ENCODE data around the gene TMEM52.

TMEM52 gene

DNA sequence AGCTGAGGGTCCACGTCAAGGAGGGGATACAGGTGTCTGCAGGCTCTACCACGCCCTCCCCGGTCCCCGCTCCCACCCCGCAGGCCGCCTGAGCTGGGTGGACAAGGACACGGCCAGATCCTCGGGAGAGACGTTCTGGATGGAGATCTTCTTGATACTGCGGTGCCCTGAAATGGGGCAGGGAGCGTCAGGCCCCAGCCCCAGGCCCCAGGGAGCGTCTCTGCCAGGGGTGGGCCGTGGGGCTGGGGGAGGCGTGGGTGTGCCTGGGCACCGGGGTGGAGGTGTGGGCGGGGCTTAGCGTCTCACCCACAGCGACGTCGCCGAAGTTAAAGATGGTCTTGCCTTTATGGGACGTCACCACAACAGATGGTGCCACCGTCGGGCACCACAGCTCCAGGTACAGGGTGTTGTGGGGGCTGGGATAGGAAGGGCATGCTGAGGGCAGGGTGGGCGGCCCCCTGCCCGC lies 7.3 kb upstream of the TMEM52 start:
- DNase-seq: no peak

DNA sequence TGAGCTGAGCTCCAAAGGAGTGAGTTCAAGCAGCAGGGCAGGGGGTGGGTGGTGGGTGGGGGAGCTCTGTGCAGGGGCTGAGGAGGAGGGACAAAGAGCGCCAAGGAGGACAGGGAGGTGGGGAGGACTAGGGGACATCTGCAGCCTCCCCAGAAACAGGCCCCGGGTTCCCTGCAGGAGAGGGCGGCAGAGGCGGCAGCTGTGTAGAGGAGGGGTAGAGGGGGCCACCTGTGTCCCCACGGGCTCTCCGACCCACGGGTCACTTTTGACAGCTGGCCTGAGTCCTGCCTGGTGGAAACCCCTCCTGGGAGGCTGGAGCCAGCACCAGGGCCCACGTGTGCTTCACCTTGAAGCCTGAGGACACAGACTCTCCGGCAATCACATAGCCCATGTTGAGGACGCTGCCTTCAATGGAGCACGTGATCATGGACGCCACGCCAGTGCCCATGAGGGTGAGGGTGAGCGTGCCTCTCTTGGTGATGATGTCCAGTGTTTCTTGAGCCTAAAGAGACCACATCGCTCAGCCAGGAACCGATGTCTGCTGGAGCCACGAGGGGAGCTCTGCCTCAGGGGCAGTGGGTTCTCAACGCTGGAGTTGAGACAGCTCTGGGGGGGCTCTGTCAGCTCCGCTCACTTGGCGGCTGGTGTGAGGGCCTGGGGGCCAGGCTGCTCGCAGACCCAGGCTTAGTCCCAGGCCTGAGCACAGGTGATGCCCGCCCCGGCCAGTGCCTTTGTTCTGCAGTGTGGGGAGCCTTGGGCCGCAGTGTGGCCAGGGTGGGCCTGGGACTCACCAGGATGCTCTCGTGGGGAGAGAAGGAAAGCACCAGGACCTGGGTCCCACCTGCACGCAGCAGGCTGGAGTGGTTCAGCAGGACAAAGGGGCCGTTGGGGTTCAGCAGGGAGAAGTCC lies 6.6 kb upstream of the TMEM52 start:
- DNase-seq: no peak

DNA sequence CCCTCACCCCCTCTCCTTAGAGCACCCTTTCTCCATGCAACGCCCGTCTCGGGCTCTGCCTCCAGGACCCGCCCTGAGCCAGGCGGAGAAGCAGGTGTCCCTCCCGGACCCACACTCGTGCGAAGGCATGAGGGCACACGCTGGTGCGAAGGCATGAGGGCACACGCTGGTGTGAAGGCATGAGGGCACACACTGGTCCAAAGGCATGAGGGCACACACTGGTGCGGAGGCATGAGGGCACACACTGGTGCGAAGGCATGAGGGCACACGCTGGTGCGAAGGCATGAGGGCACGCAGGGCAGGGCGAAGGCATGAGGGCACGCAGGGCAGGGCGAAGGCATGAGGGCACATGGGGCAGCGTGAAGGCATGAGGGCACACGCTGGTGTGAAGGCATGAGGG lies 5.8 kb upstream of the TMEM52 start:
- no peak for DNase-seq

DNA sequence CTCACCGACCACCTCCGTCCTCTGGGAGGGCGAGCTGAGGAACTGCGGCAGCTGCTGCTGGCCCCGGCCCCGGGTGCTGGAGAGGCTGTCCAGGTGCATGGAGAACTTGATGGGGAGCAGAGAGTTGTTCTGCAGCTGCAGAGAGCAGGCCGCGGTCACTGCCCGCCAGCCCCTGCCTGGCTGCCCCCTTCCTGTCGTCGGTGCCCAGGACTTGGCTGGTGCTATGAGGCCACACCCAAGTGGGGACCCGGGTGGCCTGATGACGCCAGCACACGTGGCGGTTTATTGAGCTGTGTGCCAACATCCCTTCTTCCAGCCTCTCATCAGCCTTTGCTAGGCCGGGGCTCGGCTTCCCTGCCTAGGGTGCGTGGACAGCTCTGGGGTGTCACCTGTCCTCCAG lies 5.3 kb upstream of the TMEM52 start:
- DNase-seq: no peak

DNA sequence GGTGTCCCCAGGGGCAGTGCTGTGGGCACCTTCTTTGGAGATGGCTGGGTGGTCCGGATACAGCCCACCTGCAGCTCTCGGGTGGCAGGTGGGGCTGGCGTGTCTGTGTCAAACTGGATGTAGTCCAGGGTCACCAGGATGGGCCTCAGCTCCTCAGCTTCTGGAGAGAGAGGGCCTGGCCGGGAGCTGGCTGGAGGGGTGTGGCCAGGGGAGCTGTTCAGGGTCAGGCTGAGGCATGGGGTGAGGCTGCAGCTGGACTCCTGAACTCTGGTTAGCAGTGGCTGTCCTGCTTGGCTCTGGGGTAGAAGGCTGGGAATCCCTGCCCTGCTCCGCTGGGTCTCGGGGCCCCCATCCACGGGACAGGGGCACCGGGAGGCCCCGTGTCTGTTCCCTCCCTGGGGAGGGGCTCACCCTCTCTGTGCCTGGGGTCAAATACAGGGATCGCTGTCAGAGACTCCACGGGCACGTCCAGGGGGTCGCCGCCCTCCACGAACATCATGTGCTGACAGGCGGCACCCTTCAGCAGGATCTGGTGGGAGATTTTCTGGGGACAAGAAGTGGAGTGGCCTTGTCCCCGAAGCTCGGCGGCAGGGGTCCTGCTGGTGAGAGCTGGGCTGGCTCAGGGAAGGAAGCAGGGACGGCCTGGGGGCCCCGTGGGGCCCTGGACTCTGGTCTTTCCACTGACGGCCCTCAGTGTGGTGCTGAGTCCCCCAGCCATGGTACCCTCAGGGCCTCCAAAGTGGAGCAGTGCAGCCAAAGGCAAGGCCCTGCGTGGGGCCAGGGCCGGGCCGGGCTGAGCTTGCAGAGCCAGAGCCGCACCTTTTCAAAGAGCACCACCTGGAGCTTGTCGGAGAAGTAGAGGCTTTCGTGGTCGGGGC lies 4.1 kb upstream of the TMEM52 start:
- no peak for DNase-seq

DNA sequence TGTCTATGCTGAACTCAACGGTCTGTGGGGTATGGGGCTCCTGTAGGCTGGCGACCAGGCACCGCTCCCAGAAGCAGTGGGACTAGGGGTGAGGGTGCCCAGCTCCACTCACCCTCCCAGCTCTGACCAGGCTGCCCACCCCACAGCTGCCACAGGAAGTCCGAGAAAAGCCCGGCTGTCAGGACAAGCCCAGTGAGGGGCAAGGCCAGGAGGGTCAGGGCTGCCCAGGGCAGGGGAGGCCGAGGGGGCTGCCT lies 3.5 kb upstream of the TMEM52 start:
- no peak for DNase-seq

DNA sequence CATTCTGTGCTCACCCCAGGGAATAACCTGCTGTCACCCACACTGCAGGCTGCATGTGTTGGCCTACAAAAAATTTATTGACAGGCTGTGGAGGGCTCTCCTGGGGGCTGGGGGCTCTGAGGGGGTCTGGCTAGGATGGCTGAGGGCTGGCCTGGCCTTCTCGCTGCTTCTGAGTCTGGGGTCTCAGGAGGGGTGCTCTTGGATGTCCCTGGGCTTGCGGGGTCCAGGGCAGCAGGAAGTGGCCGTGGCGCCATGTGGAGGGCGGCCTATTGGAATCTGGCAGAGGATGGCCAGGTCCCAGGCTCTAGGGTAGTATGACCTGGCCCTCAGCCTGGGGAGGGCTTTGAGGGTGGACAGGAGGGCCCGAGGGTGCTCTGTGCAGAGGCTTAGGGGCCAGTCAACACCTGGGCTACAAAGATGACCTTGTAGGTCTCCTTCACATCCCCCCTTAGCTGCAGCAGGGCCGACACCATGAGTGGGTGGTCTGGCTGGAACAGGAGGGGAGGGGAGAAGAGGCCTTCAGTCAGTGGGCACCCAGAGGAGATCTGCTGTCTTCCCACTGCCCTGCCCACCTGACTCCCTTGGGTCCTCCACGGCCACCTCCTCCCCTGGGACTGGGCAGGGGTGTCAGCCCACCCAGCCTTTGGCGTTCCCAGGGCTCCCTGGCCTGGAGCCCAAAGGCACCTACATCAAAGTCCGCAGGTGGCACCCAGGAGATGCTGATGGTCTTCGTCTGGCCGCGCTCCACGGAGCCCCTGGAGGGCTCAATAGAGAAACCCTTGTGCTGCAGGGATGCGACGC lies 3.0 kb upstream of the TMEM52 start:
- no peak for DNase-seq

DNA sequence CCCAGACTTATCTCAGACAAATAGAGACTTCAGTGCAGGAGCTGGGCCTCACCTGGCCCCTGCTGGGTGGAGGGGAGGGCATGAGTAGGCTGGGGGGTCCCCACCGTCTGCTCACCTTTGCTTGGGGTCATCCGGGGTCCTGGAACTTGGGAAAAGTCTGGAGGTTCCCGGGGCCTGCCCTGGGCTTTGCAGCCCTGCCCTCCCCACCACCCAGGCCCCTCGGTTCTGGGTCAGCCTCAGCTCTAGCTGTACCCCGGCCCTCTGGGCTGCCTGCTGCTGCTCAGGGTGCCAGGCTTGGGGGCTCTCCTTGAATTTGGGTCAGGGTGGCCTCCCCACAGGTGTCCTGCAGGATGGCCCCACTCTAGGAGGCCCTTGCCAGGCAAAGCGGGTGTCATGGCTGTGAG lies 2.4 kb upstream of the TMEM52 start:
- DNase-seq: no peak

DNA sequence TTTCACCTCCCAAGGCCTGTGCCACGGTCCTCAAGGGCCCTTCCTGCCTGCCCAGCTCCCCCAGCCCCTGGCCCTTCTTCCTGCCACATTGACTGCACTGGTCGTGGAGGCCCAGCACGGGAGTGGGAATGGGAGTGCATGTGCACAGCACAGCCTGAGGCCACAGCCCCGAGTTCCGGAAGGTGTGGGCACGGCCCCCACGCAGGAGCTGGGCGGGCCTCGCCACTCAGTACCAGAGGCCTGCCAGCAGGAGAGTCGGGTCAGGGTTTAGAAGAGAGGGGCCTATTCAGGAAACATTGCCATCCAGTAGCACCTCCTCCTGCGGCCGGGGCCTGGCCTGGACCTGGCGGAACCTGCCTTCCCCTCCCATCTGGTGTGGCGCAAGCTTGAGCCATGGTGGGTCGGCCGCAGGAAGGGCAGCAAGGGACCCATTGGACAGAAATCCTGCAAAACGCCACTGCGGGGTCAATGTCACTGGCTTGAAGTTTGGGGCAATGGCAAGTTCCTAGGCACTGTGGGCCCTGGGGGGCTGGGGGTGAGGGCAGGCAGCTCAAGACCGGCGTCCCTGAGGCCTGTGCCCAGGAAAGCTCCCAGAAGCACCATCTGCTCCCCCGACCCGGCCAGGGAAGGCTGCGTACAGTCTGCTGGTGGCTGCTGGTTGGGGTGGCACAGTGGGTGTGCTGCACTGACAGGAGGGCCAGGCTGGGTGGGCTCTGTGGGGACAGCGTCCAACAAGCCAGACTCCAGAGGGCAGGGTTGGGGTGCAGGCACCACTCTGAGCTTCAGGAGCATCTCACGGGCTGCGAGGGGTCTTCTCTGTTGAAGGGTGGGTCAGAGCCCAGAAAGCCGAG lies 1.8 kb upstream of the TMEM52 start:
- DNase-seq: no peak

DNA sequence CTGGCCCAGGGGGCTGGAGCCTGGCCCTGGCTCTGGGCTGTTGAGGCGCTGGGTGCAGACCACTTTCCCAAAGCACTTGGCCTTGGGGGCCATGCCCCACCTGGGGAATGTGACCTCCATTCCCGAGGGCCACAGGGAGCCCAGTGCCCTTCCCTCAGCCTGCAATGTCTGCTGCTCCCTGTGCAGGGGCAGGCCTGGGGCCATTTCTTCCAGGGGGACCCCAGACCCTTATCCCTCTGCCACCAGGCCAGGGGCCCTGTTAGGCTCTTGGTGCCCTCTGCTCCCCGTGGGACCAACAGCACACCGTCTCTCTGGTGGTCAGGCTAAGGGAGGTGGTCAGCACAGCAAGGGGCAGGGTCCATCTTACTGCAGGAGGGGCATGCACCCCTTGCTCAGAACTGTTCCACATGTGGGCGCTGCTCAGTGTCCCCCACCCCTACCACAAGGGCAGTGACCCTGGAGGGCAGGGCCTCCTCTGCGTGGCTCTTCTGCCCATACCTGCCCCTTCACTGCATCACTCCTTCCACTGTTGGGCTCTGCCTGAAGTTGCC lies 1.1 kb upstream of the TMEM52 start:
- no peak for DNase-seq

DNA sequence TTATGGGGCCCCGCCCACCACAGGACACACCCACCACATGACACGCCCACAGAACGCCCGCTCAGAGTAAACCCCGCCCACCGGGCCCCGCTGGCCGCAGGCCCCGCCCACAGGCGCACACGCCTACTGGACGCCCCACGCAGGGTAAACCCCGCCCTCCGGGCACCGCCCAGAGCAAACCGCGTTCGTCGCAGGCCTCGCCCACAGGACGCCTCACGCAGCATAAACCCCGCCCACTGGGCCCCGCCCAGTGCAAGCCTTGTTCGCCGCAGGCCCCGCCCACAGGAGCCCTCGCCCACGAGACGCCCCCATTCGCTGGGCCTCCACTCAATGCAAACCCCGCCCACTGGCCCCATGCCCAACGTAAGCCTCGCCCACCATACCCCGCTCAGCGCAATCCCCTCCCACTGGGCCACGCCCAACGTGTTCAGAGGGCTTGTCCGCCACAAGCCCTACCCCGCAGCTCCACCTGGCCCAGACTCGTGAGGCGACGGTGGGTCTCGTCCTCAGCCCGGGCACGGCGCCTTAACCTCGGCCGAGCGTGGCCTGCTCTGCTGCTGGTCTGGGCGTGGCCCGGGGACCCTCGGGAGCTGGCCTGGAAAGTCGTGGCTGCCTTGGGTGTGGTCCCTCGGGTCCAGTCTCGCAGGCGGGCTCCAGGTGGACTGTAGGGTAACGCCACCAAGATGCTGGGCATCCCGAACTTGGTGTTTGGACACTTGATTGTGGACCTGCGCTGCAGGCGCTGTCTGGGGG lies 401 bp upstream of the TMEM52 start:
- DNase-seq: peak; percentile 87

DNA sequence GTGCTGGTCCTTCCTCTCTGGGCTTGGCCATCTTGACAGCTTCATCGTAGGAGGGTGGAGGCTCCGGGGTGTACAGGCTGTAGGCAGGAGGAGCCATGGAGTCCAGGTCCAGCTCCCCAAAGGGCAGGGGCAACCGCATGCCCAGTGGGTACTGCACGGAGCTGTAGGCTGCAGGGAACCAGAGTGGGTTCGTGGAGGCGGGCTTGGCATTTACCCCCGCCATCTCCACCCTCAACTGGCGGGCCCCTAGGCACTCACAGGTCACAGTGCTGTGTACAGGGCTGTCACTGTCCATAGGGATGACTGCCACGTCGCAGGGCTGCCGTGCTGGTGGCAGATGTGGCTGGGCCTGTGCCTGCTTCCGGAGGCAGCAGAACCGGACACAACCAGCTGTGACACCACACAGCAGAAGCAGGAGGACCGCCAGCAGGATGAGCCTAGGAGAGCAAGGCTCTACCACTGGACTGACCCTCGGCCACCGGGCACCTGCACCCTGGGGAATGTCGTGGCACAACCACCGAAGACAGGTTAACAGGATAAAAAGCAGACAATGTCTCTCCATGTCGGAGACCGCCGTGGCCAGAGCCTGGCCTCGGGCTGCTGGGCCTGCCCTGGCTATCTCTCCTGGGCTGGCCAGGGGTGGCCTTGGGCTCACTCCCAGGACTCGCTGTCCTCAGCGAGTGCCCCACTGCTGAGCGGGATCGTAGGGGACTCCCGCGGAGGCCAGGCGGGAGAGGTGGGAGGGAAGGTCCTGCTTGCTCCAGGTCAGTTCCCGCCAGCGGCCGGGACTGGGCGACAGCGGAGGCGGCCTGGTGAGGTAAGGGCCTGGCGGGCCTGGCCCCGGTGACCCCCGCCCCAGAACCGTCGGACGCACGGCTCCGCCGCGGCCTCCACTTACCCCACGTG lies 831 bp downstream of the TMEM52 start:
- no peak for DNase-seq

DNA sequence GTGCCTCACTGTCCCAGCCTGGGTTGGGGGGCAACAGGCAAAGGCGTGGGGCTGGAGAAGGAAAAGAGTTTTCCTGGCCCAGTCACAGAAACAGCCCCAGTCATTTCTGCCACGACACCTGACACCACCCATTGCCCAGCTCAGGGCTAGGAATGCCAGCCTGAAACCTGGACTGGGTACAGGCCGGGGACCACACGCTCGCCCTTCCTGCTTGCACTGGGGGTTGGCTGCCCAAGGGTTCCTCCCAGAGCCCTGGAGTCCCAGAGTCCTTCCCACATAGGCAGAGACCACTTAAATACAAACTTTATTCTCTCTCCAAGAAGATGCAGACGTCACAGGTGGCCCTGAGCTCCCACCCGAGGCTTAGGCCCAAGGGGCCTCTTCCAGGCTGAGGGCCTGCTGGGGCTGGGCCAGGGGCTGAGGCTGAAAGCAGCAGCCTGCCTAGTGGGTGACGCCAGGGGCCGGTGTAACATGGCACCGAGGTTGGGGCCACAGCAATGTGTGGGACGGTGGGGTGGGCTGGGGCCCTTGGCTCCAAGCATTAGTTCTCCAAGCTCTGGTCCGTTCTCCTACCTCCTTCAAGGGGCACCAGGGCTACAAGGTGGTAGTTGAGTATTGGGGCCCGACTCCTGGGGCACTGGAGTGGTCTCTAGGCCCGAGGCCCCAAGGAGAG lies 1.6 kb downstream of the TMEM52 start:
- no peak for DNase-seq

DNA sequence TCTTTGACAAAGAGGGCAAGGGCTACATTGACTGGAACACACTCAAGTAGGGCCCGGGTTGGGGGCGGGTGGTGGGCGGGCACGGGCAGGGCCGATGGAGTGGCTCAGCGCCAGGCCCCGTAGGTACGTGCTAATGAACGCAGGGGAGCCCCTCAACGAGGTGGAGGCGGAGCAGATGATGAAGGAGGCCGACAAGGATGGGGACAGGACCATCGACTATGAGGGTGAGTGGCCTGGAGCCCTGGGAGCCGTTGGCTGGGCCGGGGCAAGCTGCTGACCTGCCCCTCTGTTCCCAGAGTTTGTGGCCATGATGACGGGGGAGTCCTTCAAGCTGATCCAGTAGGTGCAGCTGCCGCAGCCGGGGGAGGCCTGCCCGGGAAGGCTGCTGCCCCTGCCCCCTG lies 2.2 kb downstream of the TMEM52 start:
- DNase-seq: no peak

DNA sequence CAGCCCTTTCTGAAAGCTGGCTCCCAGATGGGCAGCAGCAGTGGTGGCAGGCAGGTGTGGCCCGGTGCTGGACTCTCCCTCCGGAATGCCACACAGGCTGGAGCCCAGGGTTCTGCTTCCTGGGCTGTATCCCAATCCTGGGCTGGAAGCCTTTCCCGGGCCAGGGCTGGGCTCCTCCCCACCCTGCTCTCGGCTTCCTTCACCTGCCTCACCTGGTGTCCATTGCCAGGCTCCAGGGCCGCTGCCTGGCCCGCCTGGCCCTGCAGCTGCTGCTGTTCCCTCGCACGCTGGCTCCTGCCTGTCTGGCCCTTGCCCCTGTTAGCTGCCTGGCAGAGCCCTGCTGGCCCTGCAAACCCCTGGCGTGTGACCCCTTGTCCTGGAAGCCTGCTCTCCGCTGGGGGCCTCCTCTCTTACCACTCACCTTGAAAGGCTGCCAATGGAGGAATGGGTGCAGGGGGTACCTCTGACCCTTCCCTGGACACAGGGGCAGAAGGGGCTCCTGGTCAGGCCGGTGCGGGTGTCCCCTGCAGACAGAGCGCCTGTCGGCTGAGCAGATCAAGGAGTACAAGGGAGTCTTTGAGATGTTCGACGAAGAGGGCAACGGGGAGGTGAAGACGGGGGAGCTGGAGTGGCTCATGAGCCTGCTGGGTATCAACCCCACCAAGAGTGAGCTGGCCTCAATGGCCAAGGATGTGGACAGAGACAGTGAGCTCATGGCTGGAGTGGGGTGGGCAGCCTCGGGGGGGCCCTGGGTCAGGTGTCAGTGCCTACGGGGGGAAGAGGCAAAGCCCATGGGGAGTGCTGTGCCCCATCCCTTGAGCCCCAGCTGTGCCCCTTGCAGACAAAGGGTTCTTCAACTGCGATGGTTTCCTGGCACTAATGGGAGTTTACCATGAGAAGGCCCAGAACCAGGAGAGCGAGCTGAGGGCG lies 2.9 kb downstream of the TMEM52 start:
- DNase-seq: no peak

DNA sequence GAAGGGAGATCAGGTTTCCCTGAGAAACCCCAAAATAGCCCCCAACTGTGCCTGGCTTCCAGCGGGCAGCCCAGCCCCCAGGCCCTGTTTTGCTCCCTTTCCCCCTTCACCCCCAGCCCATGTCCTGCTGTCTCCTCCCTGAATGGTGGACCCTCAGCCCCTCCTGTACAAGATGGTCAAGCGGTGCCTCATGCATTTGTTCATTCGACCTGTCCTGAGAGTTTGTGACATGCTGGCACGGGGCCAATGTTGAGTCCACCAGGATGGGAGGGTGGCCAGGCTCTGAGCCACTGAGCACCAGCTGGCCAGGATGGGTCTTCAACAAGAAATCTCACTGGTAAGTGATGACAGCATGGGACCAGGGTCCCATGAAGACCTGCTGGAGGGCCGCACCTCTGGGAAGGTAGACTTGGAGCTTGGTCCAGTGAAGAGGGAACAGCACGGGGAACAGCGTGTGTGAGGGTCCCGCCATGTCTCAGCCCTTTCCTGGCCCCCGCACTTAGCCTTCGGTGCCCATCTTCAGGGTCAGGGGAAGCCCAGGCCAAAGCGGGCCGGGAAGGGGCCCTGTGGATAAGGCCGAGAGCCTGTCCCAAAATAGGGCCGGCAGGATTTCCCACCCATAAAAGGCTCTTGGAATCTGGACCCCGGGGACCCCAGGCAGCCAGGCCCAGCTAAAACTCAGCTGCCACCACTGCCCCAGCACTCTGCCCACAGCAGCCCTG lies 3.9 kb downstream of the TMEM52 start, which contains the start of gene CALML6:
TSS of gene CALML6 (plus strand) at position 290 of the 722 bp plus-strand sequence. CDS start at position 311, 21 bp downstream.
- DNase-seq: no peak

All from NCI-H1092 (cell line).